GM19463 (cell line): ENCODE data around the gene VAPA.
"Not testable (repeated sequence)": the region's sequence is repeated elsewhere in the genome, so short reads cannot be mapped to it uniquely, and the experiment has no call there.

Source experiments
- ATAC-seq: cut with Tn5 transposase; IDR thresholded peaks from one replicate; pipeline ENCODE4 v1.9.1; 2021; ENCODE audit warnings: mild to moderate bottlenecking, moderate library complexity; ENCODE audit not compliant: unreplicated experiment

Gene VAPA

DNA sequence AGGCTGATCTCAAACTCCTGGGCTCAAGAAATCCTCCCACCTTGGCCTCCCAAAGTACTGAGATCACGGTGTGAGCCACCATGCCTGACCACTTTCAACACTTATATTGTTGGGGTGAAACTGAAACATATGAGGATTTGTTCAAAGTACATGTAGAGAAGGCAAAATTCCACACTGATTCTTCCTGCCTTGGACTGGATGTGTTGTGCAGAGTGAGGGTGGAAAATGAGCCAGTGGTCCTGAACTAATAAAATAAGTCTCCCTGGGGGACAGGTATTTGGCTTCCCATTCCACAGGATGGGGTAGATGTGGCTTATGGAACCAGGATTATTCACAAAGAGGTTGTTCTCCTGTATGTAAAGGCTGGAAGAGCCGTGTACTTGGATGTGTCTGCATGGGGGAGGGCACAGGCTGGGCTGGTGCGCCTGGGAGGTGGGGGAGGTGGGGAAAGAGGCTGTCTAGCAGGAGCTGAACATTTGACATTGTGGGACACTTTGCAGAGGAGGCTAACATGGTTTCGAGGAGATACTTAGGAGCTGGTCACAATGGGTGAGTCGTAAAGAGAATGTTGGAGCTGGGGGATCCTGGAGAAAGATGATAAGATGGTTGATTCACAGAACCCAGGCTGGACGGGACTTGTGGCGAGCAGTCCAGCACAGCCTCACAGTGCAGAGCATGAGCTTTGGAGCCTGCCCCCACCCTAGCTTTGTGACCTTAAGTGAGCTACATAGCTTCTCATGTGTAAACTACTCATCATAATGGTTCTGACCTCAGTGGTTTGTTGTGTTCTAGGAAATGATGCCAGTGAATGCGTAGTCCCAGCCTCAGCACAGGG is 28.4 kb upstream of the VAPA start, which contains the start of gene TXNDC2:
TSS of gene TXNDC2 (plus strand) at position 804 of the 835 bp plus-strand sequence. CDS start 708 bp downstream, outside the sequence.
- ATAC-seq = no peak

DNA sequence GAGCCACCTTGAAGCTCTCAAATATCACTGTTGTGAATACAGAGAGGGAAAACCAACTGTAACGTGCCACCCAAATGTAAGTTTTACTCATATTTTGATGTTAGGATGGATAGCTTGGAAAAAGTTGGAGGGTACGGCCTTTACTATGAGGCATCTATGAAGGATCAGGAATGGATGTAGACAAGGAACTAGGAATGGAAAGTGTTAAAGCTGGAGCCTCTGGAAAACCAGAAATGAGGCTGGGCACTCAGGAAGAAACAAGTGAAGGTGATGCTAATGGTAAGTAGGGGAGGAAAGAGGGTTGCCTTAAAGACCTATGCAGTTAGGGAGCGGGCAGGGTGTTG is 27.8 kb upstream of the VAPA start:
- ATAC-seq = no peak

GRCh38 chr18:9887992-9888391 is 25.8 kb upstream of the VAPA start:
- no peak for ATAC-seq

DNA sequence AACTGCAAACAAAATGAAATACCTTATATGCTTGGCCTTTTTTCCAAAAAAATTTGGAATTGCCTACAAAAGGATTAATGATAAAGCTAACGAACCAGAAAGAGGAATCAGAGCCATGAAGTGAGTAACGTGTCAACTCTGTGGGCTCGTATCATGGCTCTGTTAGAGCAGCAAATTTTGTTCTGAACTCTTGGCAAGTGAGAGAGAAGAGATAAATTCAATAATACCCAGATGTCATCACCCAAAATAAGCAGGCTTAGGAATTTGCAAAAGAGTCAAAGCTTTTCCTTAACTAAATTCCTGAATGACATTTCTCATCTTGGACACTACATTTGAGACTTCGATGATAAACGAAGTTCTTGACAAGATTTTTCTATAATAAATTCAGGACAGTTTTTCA is 23.6 kb upstream of the VAPA start:
- no peak for ATAC-seq

DNA sequence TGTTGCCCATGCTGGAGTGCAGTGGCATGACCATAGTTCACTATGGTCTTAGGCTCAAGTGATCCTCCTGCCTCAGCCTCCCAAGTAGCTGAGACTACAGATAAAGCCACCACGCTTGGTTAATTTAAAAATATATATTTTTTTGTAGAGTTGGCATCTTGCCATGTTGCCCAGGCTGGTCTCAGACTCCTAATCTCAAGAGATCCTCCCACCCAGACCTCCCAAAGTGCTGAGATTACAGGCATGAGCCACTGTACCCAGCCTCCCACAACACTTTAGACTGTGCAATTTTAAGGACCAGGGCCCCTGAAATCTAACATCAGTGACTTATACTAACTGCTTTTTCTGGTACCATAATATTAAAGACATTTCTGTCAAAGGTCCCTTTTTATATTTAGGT is 22.9 kb upstream of the VAPA start:
- ATAC-seq = no peak

- not testable (repeated sequence) for ATAC-seq
These were observed 22.3 kb upstream of the VAPA start for GRCh38 chr18:9891515-9891914.

DNA sequence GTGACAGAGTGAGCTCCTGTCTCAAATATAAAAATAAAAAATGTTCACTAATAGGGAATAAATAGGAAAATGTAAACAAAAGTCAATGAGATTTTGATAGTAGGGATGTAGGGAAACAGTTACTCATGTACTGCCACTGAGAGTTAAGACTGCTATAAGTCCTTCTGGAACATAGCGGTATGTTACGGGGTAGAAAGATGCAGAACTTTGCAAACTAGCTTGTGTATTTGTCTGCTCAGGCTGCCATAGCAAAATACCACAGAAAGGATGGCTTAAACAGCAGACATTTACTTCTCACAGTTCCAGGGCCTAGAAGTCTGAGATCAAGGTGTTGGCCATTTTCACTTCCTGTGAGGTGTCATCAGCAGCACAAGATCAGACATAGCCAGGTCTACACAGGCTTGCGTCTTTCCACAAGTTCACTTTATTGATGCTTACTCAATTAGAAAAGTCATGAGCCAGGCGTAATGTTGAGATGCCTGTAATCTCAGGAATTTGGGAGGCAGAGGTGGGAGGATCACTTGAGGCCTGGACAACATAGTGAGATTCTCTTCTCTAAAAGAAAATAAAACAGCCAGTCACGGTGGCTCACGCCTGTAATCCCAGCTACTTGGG is 19.3 kb upstream of the VAPA start:
- ATAC-seq = no peak

DNA sequence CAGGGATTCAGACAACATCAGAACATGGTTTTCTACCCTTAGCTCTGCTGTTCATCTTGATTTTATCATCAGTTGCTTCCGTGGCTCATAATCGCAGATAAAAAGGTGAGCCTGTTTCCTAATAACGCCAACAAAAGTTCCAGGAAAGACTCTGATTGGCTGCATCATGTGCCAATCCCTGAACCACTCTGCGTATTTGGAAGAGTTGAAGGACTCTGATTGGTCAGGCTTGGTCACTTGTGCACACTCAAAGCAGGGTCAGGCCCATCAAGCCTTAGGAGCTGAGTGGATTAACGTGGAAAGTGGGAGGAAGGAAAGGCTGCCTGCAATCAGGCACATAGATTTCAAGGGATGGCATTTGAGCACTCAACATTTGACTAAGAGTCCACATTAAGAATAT is 16.7 kb upstream of the VAPA start:
- ATAC-seq = no peak

DNA sequence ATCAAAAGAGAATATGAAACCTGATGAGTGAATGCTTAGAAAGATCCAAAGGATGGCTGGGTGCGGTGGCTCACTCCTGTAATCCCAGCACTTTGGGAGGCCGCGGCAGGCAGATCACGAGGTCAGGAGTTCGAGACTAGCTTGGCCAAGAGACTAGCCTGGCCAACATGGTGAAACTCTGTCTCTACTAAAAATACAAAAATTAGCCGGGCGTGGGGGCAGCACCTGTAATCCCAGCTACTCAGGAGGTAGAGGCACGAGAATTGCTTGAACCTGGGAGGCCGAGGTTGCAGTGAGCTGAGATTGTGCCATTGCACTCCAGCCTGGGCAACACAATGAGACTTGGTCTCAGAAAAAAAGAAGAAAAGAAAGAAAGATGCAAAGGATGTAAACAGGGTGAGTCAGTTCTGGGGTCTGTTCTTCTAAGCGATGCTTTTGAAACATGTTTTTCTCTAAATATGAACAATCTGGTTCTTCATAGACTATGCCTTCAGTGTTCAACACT is 16.0 kb upstream of the VAPA start:
- not testable (repeated sequence) for ATAC-seq

GRCh38 chr18:9898792-9899549 is 14.8 kb upstream of the VAPA start:
- ATAC-seq = no peak

DNA sequence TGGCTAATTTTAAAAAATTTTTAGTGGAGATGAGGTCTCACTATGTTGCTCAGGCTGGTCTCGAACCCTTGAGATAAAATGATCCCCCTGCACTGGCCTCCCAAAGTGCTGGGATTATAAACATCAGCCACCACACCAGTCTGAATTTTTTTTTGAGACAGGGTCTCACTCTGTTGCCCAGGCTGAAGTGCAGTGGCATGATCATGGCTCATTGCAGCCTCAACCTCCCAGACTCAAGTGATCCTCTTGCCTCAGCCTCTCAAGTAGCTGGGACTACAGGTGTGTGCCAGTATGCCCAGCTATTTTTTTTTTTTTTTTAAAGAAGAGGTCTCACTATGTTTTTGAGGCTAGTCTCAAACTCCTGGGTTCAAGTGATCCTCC is 14.3 kb upstream of the VAPA start:
- not testable (repeated sequence) for ATAC-seq

DNA sequence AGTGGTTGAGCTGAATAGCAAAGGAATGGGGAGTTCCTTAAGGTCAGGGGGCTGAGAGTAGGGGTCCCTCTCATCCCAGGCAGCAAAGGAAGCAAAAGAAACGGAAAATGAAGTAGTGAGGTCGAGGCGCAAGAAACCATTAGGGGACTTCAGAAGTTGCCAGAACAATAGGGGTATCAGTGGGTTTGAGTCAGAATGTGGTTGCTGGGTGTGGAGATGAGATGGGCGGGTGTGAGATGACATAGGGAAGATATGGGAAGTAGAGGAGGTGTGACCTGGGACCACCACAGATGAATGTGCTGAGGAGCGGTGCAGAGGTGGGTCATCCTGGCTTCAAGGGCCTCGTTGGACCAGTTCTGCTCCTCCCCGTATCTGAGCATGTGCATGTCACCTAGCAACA is 13.1 kb upstream of the VAPA start:
- ATAC-seq = no peak

GRCh38 chr18:9901377-9901776 is 12.4 kb upstream of the VAPA start:
- ATAC-seq = no peak

DNA sequence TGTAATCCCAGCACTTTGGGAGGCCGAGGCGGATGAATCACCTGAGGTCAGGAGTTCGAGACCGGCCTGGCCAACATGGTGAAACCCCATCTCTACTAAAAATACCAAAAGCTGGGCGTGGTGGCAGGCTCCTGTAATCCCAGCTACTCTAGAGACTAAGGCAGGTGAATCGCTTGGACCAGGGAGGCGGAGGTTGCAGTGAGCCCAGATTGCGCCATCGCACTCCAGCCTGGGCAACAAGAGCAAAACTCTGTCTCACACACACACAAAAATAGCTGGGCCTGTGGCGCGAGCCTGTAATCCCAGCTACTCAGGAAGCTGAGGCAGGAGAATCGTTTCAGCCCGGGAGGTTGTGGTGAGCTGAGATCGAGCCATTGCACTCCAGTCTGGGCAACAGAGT is 11.6 kb upstream of the VAPA start:
- not testable (repeated sequence) for ATAC-seq

DNA sequence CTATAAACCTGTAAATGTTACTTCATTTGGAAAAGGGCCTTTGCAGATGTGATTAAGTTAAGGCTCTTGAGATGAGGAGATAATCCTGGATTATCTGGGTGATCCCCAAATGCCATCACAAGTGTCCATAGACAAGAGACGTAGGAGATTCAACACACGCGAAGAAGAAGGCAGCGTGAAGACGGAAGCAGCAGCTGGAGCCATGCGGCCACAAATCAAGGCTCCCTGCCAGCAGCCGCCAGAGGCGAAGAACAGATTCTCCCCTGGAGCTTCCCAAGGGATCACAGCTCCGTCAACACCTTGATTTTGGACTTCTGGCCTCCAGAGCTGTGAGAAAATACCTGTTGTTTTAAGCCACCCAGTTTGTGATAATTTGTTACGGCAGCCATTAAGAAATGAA is 11.0 kb upstream of the VAPA start:
- no peak for ATAC-seq

DNA sequence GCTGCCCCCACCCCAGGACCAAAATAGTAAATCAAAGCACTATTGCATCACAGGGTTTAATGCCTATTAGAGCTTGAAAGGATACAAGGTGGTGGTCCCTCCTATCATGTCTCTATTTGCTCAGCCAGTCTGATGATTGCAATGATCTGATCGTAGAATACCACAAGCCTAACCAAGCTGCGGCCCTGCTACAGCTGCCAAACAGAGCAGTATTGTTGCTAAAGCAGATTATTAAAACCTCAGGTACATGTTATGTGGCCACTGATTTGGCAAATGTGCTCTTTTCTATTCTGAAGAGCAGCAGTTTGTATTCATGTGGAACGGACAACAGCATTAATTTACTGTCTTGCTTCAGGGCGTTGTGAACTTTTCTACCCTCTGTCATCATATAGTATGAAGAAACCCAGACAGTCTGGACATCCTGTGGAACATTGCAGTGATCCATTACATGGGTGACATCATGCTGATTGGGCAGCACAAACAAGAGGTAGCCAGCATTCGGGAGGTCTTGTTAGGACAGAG is 8.4 kb upstream of the VAPA start:
- no peak for ATAC-seq

GRCh38 chr18:9906481-9906880 is 7.3 kb upstream of the VAPA start:
- no peak for ATAC-seq

DNA sequence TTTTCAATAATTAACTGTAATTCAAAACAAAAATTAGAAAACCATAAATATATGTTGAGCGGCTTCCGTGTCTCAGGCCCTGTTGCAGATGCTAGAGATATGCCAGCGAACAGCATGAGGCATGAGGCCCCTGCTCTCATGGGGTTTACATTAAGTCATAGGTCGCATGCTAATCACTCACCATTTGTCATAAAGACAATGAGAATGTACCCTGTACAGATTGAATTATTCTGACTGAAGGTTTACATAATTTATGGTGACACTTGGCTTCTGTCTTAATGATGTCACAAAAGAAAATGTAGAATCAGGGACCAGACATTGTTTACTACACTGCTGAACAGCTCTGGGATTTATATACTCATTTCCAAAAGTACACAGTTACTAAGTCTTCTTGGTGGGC is 5.9 kb upstream of the VAPA start:
- no peak for ATAC-seq

DNA sequence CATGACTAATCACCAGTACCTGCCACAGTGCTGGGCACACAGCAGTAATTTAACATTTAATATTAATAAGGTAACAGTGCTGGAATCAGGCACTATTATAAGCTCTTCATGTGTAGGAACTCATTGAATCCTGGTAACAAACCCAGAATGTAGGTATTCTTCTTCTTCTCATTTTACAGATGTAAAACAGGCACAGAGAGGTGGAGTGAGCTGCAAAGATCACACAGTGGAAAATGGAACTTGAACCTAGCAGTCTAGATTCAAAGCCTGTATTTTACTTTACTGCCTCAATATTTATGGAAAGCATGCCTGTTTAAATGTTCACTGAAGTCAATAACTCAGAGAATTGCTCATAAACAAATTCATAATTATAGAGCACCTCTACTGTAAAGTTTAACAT is 3.7 kb upstream of the VAPA start:
- no peak for ATAC-seq

GRCh38 chr18:9910661-9911060 is 3.2 kb upstream of the VAPA start:
- no peak for ATAC-seq

- no peak for ATAC-seq
These were observed 2.6 kb upstream of the VAPA start for GRCh38 chr18:9911226-9911625.
